HepG2 (cell line): ENCODE measurements around the gene COBL.

ENCODE experiments used
- CTCF ChIP-seq: sonication (generic); formaldehyde crosslinking; IDR thresholded peaks from 2 replicates; pipeline ENCODE4 v1.5.0; 2020; ENCODE audit warnings: mild to moderate bottlenecking, missing genetic modification reagents, moderate library complexity
- E2F1 ChIP-seq: sonication (generic); formaldehyde crosslinking; IDR thresholded peaks from 2 replicates; pipeline ENCODE4 v1.5.0; 2020; ENCODE audit warnings: missing genetic modification reagents
- EP300 ChIP-seq, 3 experiments: sonication (generic) in 1 of 3; formaldehyde crosslinking in 1 of 3; IDR thresholded peaks; 2 replicates each; pipeline versions ENCODE4 v1.5.1 to v1.6.1; 2011 to 2020; ENCODE audit warnings: low read depth in 2 of 3, low read length in 2 of 3, borderline replicate concordance in 1 of 3, improper control_type of control experiment in 1 of 3, mild to moderate bottlenecking in 1 of 3, missing genetic modification reagents in 1 of 3, moderate library complexity in 1 of 3
- MAX ChIP-seq: IDR thresholded peaks from 2 replicates; pipeline ENCODE4 v1.6.1; 2012; ENCODE audit warnings: inconsistent platforms
- RAD21 ChIP-seq: fragments of 450-650 bp; formaldehyde crosslinking; IDR thresholded peaks from 2 replicates; pipeline ENCODE4 v1.5.0; 2020; ENCODE audit warnings: mild to moderate bottlenecking
- RFXANK ChIP-seq: IDR thresholded peaks from 2 replicates; pipeline ENCODE4 v1.6.1; 2016
- RORA ChIP-seq: sonication (generic); formaldehyde crosslinking; IDR thresholded peaks from 2 replicates; pipeline ENCODE4 v1.5.0; 2020; ENCODE audit warnings: mild to moderate bottlenecking, missing genetic modification reagents, moderate library complexity
- SNRNP70 ChIP-seq: fragments of 200-400 bp; formaldehyde crosslinking; IDR thresholded peaks from 2 replicates; pipeline ENCODE4 v1.6.1; 2017; ENCODE audit warnings: mild to moderate bottlenecking, low read depth, low read length, moderate library complexity
- TARDBP ChIP-seq: sonication (generic); formaldehyde crosslinking; IDR thresholded peaks from 2 replicates; pipeline ENCODE4 v1.8.0; 2022; ENCODE audit warnings: mild to moderate bottlenecking, missing genetic modification reagents
- ZKSCAN5 ChIP-seq: sonication (generic); formaldehyde crosslinking; IDR thresholded peaks from 2 replicates; pipeline ENCODE4 v1.5.1; 2020; ENCODE audit warnings: mild to moderate bottlenecking, missing genetic modification reagents
- ZNF350 ChIP-seq: sonication (generic); formaldehyde crosslinking; IDR thresholded peaks from 2 replicates; pipeline ENCODE4 v1.4.0; 2020; ENCODE audit warnings: mild to moderate bottlenecking, low read depth, missing genetic modification reagents, borderline replicate concordance

GRCh38 chr7:51306761-51307160 lies 9.8 kb downstream of the COBL start:
- TF ChIP-seq CTCF (CRISPR knock-in tag) = no peak
- no peak for TF ChIP-seq TARDBP (CRISPR knock-in tag)
- TF ChIP-seq SNRNP70 = no peak
- TF ChIP-seq EP300 (IDR thresholded peaks at IDR 0.05; ENCODE audit: low read depth in 2 of 2, low read length in 2 of 2) = no peak
- no peak for TF ChIP-seq EP300 (CRISPR knock-in tag; IDR thresholded peaks at IDR 0.05; ENCODE audit: borderline replicate concordance)
- no peak for TF ChIP-seq RORA (CRISPR knock-in tag)
- no peak for TF ChIP-seq E2F1 (CRISPR knock-in tag)
- TF ChIP-seq RAD21 (CRISPR knock-in tag) = no peak
- no peak for TF ChIP-seq MAX
- no peak for TF ChIP-seq RFXANK (CRISPR knock-in tag)
- TF ChIP-seq ZKSCAN5 = no peak
- no peak for TF ChIP-seq ZNF350 (CRISPR knock-in tag)
